ENCODE data around the gene MGAT5.

The MGAT5 gene

GRCh38 chr2:134253804-134254203 is at the start of gene MGAT5:
Gene MGAT5 (plus strand): TSS chr2:134254072. CDS start chr2:134254404, 332 bp downstream.
- DNase-seq = no peak

GRCh38 chr2:134205087-134205486 is 48.8 kb upstream of the MGAT5 start:
- DNase-seq = no peak

DNA sequence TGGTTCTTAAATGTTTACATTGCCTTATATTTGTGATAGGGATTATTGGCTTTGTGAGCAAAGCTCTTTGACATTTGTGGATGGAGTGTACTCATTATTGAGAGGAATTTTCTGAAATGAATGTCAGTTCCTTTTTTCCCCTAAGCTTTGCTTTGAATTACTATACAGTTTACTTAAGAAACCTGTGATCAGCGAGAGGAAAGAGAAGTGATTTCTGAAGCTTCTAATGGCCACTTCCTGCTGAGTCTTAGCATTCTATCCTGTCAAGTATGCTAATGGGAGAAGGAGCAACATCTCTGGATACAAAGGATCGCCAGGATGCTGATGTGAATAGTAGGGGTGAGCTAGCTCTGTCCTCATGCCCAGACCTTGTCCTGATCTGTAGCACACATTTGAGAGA is 47.8 kb upstream of the MGAT5 start:
- DNase-seq = no peak

- no peak for DNase-seq
These were observed 47.3 kb upstream of the MGAT5 start for GRCh38 chr2:134206573-134206972.

- peak in 1 of 2 experiments; percentile 38 for DNase-seq
These were observed 46.2 kb upstream of the MGAT5 start for GRCh38 chr2:134207589-134208209.

- no peak for DNase-seq
These were observed 45.0 kb upstream of the MGAT5 start for GRCh38 chr2:134208825-134209224.

- DNase-seq = no peak
These were observed 41.1 kb upstream of the MGAT5 start for GRCh38 chr2:134212746-134213145.

GRCh38 chr2:134216152-134216829 is 37.6 kb upstream of the MGAT5 start:
- DNase-seq = no peak

- no peak for DNase-seq
These were observed 36.5 kb upstream of the MGAT5 start for GRCh38 chr2:134217351-134217750.

- DNase-seq = no peak
These were observed 35.9 kb upstream of the MGAT5 start for GRCh38 chr2:134217924-134218323.

- DNase-seq = no peak
These were observed 35.5 kb upstream of the MGAT5 start for GRCh38 chr2:134218414-134218813.

DNA sequence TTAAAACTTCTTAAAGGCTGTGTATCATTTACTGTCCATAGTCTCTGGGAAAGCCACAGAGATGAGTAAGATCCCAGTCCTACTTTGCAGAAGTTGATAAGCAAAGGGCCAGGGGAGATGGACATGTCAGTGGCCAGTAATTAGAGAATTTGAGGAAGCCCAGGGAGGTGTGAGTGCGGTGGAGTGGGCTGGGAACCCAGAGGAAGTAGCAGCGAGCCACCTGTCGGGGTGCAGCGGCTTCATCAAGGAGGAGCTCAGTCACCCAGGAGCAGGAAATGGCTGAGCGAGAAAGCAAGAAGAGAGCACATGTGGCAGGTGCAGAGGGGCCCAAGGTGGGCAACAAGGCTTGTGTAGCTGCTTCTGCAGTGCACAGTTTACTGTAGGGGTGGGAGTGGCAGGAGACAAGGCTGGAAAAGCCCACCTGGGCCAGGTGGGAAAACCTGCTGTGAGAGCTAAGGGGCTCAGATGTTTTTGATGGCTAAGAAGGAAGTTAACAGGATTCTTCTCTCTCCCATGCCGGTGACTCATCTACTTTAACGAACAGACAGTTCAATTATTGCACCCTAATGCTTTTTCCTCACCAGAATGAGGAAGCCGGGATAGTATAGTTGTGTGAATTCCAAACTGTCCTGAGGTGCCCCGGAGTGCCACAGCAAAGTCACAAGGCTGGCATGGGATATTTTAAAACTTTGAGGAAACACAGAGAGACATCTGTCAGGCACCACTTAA is 34.8 kb upstream of the MGAT5 start:
- DNase-seq = no peak

DNA sequence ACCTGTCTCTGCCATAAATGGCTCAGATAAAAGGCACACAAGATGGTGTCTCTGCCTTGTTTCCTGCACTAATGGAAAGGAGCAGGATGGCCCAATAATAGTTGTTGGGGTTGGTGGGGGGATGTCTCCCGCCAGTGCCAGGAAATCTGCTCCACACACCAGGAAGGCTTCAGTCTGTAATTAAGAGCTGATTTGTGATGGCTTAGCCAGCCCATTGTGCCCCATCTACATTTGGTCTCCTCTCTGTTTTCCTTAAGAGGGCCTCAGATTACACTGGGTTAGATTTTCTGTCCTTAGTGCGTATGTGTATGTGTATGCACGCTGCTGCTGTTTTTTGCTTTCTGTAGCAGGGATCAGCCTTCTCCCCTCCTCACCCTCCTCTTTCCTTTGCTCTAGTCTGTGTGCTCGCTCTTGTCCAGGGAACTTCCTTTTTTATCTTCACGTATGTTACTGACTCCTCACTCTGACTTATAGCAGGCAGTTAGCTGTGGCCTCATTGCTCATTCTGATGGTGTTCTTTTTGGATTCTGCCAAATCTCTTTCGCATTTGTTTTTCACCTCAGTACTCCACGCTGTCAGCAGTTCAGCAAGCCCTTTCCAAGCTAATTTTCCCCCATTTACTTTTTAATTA is 33.4 kb upstream of the MGAT5 start:
- no peak for DNase-seq

- DNase-seq = no peak
These were observed 29.9 kb upstream of the MGAT5 start for GRCh38 chr2:134224005-134224404.

- DNase-seq = no peak
These were observed 28.7 kb upstream of the MGAT5 start for GRCh38 chr2:134225173-134225572.

DNA sequence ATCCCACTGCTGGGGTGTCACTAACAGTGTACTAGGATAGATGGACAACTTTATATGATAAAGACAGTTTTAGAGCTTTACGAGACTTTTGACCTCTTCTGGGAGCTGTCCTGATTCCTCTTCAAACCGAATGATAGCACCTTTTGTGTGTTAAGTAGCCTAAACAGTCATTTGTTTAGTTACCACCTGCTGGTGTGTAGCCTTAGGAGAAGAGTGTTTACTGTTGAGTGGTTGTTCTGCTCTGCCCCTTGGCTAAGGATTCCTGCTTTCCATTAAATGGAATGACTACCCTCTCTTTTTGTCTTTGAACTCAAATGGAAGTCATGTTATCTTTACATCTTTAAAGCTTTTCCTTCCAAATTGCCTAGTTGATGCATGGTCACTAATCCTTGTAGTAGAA is 28.0 kb upstream of the MGAT5 start:
- no peak for DNase-seq

- DNase-seq = no peak
These were observed 27.3 kb upstream of the MGAT5 start for GRCh38 chr2:134226601-134227000.

DNA sequence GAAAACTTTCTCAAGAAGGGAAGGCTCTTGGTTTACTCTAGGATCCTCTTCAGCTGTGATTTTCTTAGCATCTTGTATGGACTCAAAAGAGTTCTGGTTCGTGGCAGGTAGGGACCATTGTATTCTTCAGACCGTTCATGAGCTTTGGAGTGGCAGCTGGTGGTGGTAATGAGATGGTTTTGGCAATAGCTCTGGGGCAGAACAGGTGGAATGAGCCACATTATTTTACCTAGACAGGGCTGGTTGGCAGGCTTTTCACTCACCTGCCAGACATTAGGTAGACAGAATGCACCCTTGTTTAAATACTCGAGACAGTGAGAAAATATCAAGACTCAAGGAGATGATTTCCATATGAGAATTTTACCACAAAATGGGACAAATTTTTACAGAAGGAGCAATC is 26.2 kb upstream of the MGAT5 start:
- no peak for DNase-seq

- no peak for DNase-seq
These were observed 25.4 kb upstream of the MGAT5 start for GRCh38 chr2:134228493-134228903.

DNA sequence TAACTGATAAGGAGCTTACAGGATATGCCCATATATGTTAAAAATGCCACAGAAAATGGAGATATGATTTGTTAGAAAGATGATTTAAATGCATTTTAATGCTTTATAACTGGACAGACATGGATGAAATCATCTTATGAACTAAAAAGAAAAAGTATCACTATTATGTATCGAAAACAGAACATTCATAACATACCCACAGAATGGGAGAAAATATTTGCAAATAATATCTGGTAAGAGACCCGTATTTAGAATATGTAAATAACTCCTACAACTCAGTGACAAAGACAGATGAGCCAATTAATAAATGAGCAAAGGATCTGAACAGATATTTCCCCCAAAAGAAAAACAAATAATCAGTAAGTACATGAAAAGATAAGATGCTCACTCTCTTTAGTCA is 24.3 kb upstream of the MGAT5 start:
- DNase-seq = no peak

DNA sequence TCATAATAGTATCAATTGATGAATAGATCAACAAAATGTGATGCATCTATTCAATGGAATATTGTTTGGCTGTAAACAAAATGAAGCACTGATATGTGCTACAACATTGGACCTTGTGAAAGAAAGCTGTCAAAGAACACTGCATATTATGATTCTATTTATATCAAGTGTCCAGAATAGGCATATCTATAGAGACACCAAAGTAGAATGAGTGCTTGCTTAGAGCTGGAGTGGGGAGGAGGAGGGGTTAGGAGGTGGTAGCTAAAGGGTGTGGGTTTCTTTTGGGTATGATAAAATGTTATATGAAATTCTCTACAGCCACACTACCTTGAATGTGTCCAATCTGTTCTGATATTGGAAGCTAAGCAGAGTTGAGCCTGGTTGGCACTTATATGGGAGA is 23.0 kb upstream of the MGAT5 start:
- no peak for DNase-seq

- no peak for DNase-seq
These were observed 22.4 kb upstream of the MGAT5 start for GRCh38 chr2:134231301-134231964.

- no peak for DNase-seq
These were observed 21.9 kb upstream of the MGAT5 start for GRCh38 chr2:134231965-134232340.

Data from SW 1271 (cell line).